HG02885 (cell line): Measurements from ENCODE around the gene PAX2.

ENCODE experiments used
- ATAC-seq: cut with Tn5 transposase; IDR thresholded peaks from one replicate; pipeline ENCODE4 v1.9.1; 2021; ENCODE audit warnings: mild to moderate bottlenecking; ENCODE audit not compliant: unreplicated experiment, poor library complexity

PAX2 gene

DNA sequence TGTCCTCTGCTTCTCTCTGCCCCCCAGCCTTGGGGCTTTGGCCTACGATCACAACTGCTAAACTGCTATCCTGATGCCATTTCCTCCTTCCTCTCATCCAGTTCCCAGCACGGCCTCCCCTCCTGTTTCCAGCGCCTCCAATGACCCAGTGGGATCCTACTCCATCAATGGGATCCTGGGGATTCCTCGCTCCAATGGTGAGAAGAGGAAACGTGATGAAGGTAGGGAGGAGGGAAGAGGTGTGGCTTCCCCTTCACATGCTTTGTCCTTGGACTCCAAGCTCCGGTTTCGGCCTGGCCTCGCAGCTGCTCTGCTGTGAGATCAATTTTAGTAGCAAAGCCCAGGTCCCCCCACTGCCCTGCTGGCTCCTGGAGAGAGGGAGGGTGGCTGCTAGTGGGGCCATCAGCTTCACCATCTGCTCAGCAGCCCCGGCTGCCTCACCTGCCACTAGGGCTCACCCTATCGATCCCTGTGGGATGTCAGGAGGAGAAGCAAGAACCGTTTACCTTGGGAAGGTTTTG lies 35.8 kb downstream of the PAX2 start:
- ATAC-seq = no peak

DNA sequence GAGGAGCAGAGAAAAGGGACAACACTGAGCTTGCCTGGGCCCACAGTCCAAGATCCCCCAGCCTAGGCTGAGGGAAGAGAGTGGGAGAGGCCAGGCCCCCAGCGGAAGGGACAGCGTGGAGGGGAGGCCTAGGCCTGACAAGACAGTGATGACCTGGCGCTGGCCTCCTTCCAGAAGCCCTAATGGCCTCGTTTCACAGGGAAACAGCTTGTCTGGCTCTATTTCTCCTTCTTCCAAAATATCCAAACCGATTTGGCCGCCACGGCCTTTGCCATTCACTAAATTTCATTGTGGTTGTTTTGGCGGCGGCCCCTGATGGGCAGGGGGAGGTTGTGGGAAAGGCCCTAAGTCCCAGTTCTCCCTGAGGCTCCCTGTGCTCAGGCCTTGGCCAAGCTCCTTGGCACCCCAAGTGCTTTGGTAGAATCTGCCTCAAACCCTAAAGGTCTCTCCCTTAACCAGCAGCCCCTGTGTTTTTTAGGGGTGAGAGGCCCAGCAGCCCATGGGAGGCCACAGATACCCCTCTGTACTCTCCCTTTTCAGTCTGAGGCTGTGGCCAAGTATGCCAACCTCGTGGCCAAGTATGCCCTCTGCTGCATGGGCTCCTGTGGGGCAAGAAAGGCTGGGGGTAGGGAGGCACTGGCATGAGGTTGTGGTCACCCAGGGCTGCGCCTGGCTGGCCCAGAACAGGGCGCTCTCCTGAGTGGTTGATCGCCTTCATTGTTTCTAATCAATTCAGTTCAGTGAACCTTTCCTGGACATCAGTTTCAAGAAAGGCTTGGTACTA lies 37.3 kb downstream of the PAX2 start:
- ATAC-seq = no peak

GRCh38 chr10:100784126-100784525 lies 38.7 kb downstream of the PAX2 start:
- ATAC-seq = no peak

GRCh38 chr10:100786591-100786990 lies 41.2 kb downstream of the PAX2 start:
- ATAC-seq = no peak

DNA sequence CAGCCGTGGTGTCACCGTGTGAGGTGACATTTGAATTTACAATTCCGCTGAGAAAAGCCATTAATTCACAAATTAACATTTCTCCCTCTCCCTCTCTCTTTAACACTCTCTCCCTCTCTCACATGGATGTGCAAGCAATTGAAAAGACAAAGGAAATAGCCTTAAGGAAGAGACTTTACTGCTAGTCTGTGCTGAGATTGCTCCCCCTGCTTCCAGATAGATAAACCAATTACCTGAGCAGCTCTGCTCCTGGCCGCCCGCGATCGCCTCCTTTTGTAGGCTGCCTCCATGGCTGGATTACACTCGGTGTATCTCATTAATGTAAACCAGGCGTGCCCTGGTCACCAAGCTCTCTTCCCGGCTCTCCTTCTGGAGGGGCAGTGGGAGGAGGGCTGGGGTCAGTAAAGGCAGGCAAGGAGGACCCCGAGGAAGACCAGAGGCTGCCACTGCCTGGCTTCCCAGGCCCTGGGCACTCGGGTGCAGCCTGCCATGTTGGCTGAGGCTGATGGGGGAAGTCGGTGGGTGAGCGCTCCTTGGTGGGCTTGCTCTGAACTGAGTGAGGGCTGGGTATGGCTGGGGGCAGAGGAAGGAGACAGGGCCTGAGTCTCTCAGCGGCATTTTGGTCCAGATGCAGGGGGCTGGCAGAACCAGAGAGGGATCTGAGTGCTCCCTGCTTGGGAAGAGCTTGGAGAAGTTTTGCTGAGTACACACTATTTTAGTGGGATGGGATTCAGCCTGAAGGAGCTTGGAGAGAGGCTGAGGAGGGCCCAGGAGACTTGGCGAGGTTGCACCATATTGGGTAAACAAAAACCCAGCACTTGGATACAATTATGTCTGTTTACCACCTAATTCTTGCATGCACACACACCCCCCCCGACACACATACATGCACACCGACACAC lies 42.9 kb downstream of the PAX2 start:
- no peak for ATAC-seq

DNA sequence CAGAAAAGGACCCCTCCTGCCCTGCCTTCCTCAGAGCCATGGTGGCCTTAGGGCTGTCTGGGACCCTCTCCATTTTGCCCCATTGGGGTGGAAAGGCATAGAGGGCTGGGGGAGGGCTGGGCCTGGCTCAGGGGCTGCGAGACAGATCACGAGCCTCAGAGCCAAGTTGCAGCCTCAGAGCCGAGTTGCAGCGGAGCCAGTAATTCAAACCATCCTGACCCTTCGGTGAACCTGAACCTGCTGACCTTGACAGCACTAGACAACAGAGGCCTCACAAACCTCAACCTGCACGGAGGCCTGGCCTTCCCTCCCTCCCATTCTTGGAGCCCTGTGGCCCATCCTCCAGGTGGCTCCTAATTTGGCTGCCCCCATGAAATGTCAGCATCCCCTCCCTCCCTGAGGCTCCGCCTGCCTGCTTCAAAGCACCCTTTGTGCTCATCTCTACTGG lies 45.4 kb downstream of the PAX2 start:
- no peak for ATAC-seq

DNA sequence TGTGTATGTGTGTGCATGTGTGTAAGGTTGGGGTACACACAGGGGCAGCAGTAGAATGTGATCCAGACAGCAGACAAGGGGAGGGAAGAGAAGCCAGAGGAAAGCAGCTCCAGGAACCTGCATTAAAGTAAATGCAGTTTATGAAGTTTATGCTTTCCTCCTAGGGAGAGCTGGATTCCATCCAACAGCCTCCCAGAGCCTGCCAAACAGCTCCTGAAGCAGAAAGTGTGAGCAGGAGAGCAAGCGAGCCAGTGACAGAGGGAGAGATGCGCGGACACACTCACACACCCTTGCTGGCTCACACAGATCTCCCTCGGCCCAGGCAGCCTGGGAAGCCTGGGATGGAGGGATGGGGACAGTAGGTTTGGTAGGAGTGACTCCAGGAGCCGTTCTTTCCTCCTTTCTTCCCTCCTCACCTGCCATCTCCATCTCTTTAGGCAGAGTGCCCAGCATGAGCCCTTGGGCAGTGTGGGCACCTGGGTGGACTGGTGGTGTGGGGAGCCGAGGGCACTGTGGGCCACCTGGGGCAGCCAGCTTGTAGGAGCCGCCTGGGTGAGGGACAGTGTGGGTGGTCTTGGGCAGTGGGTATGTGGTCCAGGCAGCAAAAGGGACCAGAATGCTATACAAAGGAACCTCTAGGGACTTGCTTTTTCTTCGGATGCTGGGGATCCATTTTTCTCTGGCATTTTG lies 46.1 kb downstream of the PAX2 start:
- ATAC-seq = no peak

GRCh38 chr10:100792574-100792973 lies 47.2 kb downstream of the PAX2 start:
- ATAC-seq = no peak

- no peak for ATAC-seq
Measured at GRCh38 chr10:100793055-100793454, 47.7 kb downstream of the PAX2 start.

- ATAC-seq = no peak
Measured at GRCh38 chr10:100799881-100800280, 54.5 kb downstream of the PAX2 start.

- ATAC-seq = no peak
Measured at GRCh38 chr10:100800931-100801330, 55.5 kb downstream of the PAX2 start.

DNA sequence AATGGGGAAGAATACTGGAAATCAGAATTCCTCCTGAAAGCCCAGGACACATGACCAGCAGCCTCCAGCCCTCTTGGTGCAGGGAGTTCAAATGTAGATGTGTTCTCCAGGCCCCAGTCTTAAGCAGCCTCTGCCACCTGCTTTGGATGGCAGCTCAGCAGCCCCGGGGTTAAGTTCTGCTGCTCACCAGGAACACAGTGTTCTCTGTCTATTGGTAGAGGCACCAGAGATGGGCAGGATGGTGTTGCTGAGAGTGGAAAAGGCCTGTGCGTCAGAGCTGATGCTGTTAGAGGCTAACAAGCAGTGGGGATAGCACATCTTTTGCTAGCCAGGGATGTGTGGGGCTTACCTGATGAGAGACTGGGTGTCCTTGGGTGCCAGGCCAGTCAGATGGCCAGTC lies 56.8 kb downstream of the PAX2 start:
- ATAC-seq = no peak

GRCh38 chr10:100802607-100803006 lies 57.2 kb downstream of the PAX2 start:
- ATAC-seq = no peak

- no peak for ATAC-seq
Measured at GRCh38 chr10:100803492-100803891, 58.1 kb downstream of the PAX2 start.

- ATAC-seq = no peak
Measured at GRCh38 chr10:100803908-100804307, 58.5 kb downstream of the PAX2 start.

DNA sequence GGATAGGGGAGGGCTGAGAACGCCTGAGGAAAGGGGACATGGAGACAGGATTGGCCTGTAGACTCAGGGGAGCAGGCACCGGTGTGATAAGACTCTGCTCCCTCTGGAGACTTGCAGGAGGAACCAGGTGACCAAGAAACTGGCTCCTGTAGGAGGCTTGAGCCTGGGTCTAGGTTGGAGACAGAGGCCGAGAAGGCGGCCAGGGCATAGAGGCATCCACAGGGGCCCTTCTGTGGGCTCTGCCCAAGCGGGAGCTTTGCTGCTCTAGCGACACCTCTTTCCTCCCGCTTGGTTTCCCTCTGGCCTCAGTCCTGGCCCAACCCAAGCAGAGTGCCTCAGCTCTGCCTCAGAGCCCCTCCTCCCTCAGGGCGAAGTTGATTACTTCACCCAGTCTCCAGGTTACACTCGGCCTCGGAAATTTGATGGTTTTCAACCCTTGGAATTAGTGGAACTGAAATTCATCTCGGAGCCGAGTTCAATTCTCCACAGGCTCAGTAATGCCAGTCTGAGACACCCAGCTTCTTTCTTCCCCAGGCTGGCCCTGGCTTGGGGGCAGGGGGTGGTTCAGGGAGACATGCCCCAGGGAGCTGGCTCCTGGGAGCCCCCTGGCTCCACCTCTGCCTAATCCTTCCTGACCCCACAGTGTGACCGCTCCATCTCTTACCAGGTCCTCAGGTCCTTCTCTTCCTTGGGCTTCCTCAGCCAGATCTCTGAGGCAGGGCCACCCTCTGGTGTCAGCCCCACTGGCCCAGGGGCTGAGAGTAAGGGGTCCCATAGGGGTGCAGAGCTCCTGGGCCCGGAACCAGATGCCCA lies 60.4 kb downstream of the PAX2 start:
- ATAC-seq = no peak

- no peak for ATAC-seq
Measured at GRCh38 chr10:100806356-100806645, 60.9 kb downstream of the PAX2 start.

DNA sequence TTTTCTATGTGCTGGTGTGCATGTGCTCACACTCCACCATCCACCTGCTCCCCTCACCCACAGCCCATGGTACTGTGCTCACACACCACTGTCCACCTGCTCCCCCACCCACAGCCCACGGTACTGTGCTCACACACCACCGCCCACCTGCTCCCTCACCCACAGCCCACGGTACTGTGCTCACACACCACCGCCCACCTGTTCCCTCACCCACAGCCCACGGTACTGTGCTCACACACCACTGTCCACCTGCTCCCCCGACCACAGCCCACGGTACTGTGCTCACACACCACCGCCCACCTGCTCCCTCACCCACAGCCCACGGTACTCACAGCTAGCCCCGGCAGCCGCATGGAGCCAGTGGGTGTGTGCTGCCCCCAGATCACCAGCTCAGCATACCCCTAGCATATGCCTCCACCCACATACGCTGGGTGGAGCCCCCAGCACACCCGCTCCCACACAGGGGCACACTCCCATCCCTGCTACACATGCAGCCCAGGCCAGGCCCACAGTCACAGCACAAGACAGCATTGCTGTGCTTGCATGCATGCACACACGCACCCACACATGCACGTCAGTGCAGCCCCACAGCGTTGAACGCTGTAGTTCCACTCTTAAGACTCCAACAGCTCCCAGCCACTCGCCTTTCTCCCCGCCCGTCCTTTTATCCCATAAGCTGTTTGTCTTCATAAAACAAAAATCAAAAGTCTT lies 62.0 kb downstream of the PAX2 start:
- no peak for ATAC-seq

DNA sequence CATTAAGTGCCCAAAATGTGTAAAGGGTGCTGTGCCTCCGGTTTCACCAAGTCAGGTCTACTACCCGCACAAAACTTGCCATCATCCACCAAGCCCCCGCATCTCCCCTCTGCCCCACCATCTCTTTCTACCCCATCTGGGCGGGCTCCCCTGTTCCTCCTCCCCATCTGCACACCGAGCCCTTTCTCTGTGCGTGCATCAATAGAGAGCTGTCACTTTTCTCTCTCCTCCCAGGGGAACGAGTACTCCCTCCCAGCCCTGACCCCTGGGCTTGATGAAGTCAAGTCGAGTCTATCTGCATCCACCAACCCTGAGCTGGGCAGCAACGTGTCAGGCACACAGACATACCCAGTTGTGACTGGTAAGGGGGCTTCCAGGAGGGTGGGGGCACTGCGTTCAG lies 63.5 kb downstream of the PAX2 start:
- ATAC-seq = no peak
